Measurements from ENCODE around the gene RBM14.
"Not testable (repeated sequence)": the region's sequence is repeated elsewhere in the genome, so short reads cannot be mapped to it uniquely, and the experiment has no call there.

The RBM14 gene, protein sequence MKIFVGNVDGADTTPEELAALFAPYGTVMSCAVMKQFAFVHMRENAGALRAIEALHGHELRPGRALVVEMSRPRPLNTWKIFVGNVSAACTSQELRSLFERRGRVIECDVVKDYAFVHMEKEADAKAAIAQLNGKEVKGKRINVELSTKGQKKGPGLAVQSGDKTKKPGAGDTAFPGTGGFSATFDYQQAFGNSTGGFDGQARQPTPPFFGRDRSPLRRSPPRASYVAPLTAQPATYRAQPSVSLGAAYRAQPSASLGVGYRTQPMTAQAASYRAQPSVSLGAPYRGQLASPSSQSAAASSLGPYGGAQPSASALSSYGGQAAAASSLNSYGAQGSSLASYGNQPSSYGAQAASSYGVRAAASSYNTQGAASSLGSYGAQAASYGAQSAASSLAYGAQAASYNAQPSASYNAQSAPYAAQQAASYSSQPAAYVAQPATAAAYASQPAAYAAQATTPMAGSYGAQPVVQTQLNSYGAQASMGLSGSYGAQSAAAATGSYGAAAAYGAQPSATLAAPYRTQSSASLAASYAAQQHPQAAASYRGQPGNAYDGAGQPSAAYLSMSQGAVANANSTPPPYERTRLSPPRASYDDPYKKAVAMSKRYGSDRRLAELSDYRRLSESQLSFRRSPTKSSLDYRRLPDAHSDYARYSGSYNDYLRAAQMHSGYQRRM

DNA sequence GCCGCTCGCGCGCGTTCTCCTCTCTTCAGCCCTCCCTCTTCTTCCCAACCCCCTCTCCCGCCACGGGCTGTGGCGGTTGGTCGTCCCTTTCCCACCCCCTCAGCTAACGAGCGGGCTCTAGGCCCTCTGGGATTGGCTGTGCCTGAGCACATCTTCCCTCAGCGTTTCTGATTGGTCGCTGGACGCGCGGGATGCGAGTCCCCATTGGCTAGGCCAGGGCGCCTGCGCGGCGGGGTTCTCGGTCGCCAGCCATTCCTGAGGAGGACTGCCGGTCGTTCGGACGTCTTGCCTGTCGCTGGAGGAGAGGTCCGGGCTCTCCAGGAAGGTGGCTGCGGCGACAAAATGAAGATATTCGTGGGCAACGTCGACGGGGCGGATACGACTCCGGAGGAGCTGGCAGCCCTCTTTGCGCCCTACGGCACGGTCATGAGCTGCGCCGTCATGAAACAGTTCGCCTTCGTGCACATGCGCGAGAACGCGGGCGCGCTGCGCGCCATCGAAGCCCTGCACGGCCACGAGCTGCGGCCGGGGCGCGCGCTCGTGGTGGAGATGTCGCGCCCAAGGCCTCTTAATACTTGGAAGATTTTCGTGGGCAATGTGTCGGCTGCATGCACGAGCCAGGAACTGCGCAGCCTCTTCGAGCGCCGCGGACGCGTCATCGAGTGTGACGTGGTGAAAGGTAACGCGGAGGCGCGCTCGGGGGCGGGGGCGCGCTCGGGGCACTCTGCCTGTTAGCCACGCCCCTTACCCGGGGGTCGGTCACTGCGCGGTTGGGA, at the start of gene RBM14:
RBM14 (plus strand) TSS at position 252 of the 776 bp plus-strand sequence; CDS start at position 343, 91 bp downstream.
- peak; percentile 100 for DNase-seq

DNA sequence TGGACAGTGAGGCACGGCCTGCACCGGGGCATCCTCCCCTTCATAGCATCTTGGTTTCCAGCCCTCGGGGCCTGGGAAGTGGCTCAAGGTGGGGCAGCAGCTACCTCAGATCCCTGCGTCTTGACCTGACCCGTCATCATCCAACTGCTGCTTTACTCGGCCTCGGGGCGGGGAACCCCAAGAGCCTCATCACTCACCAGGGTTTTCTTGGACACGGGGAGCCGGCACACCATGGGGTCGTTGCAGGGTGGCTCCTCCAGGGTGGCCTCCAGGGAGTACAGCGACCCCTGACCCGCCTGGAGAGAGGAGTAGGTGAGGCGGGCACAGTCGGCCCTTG, 48.7 kb upstream of the RBM14 start:
- no peak for DNase-seq

DNA sequence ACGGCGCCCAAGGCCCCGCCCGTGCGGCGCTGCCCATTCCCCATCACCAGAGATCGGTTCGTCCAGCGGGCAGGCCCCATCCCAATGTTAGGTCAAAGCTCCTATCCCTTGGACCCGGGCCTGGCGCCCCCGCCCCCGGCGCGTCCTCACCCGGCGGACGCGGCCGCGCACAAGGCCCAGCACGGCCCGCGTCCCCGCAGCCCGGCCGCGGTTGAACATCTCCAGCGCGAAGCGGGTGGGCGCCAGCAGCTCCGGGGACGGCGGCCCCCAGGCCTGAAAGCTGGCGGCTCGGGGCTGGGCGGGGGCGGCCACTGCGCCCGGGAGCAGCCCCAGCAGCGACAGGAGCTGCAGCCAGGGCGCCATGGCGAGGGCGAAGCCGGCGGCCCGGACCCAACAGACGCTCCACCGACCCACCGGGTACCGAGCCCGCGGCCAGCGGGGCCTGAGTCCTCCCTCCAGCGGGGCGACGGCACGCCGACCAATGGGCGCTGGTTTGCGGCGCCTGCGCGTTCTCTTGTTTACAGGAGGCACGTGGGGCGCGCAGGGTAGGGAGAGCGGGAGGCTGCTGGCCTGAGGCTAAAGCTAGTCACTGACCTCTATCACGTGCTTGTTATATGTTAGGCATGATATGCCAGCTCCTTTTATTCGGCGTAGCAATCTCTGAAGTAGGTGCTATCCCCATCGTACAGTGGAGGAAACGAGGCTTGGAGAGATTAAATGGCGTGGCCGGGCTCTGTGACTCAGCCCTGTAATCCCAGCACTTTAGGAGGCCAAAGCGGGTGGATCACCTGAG, 48.1 kb upstream of the RBM14 start, which contains the start of gene CTSF:
CTSF (minus strand) TSS at position 483 of the 793 bp plus-strand sequence; CDS start at position 363, 120 bp downstream.
- peak; percentile 75 for DNase-seq

DNA sequence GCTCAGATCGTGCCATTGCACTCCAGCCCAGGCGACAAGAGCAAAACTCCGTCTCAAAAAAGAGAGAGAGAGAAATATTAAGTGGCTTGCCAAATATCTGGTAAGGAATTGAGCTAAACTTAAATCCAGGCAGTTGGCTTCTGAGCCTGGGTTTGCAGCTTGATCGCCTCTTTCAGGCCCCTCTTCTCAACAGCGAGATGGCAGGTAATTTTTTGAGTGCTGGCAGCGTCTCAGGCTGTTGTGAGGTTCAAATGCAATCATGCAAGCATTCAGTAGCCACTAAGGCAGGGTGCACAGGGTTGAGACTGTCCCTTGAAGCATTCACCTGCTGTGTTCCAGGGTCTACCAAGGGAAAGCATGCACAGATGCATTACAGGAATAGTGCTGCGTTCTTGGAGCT, 47.4 kb upstream of the RBM14 start:
- DNase-seq, result no peak

DNA sequence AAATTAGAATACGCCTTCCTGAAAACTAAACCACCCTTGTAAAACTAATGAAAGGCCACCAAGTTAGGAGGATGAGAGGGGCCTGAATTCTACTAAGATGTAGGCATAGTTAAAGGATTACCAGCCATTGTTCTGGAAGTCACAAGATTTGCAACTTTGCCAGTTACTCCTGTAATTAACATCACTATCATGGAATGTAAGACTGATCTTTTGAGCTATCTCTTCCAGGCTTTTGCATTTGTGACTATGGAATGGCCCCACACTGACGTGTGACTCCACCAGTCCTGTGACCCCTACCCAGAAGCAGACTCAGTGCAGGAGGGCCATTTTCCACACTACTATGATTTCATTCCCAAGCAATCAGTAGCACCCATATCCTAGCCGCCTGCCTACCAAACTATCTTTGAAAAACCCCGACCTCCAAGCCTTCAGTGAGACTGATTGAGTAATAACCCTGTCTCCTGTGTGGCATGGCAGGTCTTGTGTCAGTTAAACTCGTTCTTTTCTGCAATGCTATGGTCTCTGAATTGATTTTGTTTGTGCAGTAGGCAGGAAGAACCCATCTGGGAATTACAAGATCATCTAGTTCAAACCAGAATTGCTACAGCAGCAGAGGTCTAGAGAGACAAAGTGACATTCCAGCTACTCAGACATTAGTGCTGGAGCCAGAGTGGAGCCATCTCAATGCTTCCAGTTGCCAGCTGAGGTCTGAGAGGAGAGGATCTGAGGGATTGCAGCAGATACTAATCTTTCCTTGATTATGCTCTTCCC, 46.2 kb upstream of the RBM14 start:
- no peak for DNase-seq

DNA sequence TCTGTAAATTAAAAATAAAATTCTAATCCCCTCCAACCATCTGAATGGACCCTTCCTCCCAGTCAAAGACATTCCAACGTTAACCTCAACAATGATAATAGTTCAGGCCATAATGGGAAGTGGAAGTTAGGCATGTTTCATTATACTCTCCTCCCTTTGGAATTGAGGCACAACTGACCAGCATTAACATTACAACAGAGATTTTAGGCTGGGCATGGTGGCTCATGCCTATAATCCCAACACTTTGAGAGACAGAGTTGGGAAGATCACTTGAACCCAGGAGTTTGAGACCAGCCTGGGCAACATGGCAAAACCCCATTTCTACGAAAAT, 45.6 kb upstream of the RBM14 start:
- no peak for DNase-seq

DNA sequence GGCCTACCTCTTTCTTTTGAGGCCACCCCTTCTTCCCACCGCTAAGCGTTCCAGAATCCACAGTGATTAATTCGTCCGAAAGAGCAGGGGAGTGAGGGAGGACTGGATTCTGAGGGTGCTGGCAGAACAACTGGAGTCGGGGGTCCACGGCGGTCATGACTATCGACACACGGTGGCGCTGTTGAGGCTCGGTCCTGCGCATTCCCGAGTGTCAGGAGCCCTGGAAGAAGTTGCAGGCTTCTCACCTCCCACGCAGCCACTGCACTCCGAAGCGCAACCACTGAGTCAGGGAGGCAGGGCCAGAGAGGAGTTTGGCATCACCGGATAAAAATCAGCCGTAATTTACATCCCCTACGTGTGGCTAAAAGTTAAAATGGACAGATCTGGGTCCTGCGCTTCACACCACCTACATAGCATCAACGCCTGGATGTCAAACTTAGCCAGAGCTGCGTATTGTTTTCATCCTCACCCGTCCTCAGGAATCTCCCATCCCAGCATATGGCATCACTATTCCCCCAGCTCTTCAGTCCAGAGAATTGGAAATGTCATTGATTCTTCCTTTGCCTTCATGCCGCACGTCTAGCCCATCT, 37.3 kb upstream of the RBM14 start:
- DNase-seq, result peak; percentile 71

DNA sequence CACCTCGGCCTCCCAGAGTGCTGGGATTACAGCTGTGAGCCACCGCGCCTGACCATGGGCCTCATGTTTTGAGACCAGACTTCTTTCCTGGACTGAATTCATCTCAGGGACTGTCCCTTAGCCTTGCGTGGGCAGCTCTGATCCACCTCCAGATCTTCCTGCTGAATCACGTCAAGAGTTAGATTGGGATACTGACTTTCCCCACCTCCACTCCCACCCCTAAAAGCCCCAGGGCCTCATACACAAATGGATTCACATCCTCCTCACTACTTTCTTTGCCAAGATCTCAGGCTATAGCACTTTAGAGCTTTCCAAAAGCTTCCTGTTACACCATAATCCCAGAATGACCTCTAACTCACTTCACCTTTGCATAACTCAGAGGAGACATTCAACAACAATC, 35.6 kb upstream of the RBM14 start:
- no peak for DNase-seq

DNA sequence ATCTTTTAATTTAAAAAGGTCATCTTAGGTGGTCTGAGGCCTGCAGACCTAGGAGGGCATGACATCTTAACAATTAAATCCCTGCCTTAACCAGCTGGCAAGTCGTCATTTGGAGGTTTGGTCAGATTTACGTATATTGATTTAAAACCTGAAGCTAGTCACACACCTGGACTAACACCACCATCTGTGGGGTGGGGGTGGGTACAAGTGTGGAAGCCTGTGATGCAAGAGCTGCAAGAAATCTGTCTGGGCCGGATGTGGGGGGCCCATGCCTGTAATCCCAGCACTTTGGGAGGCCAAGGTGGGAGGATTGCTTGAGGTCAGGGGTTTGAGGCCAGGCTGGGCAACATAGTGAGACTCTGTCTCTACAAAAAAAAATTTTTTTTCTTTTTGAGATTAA, 35.2 kb upstream of the RBM14 start:
- no peak for DNase-seq

DNA sequence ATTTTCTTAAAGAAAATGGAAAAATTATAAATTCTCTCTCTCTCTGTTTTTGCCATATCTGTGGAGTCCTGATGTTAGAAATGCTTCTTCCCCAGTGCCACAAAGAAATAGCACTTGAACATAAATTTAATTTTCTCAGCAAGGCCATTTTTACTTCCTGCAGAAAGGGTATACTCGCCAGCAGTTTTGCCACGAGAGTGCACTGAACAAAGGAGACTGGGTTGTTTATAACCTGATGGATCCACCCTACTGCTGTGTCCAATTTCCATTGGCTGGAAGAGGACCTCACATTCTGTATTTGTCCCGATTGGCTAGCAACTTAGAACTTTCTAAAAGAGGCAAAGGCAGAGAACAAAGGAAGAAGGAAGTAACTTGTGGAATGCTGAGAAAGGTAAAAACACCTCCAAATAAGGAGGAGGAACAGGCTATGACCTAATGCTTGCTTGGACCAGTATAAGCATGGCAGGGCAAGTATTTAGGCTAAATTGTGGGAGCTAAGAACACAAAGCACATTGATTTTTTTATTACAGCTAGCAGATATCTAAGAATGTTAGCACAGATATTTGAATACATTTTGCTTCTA, 33.8 kb upstream of the RBM14 start:
- not testable (repeated sequence) for DNase-seq

DNA sequence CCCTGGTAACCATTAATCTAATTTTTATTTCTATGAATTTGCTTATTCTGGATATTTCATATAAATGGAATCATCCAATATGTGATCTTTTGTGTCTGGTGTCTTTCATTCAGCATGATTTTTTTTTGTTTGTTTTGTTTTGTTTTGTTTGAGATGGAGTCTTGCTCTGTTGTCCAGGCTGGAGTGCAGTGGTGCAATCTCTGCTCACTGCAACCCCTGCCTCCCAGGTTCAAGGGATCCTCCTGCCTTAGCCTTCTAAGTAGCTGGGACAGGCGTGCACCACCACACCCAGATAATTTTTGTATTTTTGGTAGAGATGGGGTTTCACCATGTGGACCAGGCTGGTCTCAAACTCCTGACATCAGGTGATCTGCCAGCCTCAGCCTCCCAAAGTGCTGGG, 31.0 kb upstream of the RBM14 start:
- not testable (repeated sequence) for DNase-seq

DNA sequence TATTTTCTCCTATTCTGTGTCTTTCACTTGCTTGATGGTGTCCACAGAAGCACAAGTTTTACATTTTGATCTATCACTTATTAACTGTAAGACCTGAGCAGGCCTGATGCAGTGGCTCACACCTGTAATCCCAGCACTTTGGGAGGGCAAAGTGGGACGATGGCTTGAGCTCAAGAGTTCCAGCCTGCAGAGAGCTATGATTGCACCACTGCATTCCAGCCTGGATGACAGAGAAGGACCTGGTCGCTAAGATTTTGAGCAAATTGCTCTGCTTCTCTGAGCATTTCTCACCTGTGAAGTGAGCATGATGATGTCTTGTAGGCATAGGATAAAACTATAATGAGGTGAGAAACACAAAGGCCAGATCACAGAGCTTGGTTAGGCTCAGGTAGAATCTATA, 30.3 kb upstream of the RBM14 start:
- DNase-seq, result no peak

DNA sequence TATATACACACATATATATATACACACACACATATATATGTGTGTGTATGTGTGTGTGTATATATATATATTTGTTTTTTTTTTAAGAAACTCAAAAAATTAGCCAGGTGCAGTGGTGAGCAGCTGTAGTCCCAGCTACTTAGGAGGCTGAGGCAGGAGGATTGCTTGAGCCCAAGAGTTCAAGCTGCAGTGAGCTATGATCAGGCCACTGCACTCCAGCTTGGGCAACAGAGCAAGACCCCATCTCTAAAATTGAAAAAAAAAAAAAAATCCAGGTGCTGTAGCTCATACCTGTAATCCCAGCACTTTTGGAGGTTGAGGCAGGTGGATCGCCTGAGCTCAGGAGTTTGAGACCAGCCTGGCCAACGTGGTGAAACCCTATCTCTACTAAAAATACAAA, 27.1 kb upstream of the RBM14 start:
- DNase-seq, result not testable (repeated sequence)

DNA sequence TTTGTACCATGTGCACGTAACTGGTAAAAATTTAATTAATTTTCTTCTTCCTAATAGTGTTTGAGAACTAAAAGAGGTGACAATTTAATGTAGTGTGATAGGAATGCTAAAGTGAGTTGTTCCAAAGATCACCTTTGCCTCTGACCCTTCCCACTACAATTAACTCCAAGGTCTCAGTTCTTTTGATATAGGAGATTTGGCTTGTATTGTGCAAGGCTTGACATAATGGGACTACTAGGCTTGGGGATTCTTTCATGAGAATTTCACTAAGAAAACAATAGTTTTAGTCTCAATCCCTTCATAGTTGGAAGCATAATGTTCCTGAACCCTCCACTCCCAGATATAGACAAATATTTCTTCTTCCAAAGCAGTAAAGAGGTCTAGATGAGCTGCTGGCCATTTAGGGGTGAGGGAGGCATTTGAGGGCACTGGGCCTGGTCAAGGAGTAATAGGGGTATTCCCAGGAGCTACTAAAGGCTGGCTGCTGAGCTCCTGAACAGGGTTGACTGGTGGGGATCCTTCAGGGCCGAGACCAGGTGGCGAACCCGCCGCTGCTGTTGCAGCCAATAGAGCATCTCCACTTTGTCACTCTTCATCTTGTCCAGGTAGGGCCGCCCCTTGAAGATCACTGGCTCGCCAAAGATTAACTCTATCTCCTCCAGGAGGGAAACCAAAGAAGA, 26.3 kb upstream of the RBM14 start:
- no peak for DNase-seq

DNA sequence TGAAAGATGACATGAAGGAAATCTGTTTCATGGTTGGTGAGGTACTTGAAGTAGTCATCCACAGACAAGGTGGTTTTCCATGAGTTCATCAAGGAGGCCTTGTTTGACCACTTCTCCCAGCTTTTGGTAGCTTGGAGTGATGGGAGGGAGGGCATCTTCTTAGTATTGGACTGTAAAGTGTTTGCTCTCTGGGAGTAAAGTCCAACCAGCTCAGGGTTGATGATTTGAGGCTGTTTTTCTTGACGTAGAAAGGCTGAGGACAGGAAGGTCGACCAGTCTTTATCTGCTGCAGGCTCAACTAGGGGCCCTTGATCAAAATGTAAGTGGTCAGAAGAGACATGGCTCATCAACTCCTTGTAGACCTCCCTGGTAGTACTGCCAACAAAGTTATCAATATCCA, 25.3 kb upstream of the RBM14 start:
- DNase-seq, result no peak

DNA sequence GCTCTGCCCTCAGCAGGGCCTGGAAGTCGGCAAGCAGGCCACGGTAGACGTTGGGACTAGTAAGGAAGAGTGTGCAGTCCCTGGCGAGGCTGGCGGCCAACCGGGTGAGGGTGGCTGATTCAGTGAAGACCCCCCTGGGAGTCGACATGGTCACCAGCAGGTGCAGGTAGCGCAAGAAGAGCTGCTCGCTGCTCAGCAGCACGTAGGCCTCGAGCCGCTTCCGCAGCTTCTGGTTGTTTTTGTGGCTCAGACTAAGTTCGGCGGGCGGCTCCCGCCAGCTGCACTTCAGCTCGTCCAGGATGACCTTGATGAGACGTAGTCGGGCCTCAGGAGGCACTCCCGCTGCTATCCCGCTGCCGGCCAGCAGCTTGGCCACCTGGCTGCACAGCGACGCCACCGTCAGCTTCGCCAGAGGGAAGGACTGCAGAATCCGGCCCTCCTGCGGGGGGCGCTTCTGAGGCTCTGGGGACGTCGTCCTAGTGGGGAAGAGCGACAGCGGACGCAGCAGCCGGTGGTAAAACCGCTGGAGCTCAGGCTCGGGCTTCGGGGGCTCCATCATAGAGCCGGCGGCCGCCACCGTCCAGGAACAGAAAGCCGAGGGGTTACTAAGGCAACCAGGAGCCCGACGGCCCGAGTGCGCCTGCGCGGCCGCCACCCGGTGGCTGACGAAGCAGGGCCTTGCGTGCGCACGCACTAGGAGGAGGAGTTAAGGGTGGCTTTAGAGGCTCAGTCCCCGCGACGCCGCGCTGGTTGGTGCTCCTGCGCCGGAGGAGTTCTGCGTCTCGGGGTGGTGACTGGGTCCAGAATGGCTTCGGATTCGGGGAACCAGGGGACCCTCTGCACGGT, 23.8 kb upstream of the RBM14 start, which contains the start of the genes CCDC87 and CCS:
CCDC87 (minus strand) TSS at position 607 of the 846 bp plus-strand sequence; CDS start at position 559, 48 bp downstream.
CCS (plus strand) TSS at position 729 of the 846 bp plus-strand sequence; CDS start at position 806, 77 bp downstream.
- peak; percentile 99 for DNase-seq

DNA sequence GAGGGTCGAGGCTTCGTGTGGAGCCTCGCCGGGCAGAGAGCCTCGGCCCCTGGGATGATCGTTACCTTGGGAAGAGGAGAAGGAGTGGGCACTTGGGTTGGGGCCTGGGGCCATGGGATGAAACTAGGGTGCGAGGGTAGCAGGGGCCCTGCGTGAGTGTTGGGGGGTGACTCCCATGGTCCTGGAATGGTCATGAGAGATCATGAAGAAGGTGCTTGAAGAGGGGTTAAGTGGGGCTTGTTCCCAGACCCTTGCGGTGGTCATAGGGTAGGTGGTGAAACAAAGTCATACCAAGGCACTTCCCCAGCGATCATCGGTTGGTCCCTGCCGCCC, 23.2 kb upstream of the RBM14 start:
- DNase-seq, result no peak

DNA sequence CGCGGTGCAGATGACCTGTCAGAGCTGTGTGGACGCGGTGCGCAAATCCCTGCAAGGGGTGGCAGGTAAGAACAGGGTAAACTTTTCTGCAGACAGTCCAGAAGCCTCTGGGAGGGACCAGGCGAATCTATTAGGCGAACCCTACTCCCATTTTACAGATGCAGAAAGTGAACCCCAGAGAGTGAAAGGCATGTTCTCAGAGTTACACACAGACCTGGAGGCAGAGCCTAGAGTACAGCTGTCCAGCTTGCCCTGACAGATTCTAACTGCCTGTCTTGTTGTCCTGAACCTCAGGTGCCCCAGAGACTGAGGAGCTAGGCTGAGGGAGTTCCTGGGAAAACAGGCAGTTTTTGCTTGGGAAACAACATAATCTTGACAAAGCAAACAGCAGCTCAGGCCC, 22.8 kb upstream of the RBM14 start:
- DNase-seq, result no peak

DNA sequence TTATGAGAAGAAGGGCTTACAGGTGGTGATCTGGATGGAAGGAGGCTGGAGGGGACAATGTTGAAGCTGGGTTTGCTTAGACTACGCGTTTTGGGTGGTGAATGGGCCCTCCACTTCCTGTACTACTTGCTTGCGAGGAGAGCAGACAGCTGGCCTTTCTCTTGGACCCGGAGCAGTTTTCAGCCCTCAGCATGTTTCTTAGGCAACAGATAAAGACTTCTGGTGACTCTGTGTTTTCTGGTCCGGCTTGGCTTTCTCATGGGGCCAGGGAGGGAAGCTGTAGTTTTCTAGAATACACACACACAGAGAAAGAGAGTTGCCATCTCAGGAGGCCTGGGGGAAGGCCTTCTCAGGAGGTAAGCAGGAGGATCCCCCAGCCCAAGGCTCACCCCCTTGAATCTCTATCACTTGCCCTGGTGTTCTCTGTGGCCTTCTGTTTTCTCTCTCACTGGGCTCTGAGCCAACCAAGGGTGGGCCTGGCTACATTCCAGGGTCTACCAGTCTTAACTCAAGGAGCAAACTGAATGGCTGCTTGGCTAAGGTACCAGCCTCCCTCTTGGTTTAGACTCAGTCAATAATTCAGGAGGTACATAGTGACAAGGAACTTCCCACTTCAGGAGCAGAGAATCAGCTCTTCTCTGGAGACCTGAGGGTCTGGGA, 21.1 kb upstream of the RBM14 start:
- no peak for DNase-seq
